Esophagus muscularis mucosa (tissue), 4 donors: ENCODE measurements around the gene LIPC. TPM values are rescaled to one million over a fixed set of nuclear protein-coding genes. Genes with fewer than 3 reads are reported as not detected.

Experiments used
- DNase-seq: peaks from one replicate; pipeline ENCODE4 v3.0.0-alpha.2; 2017; ENCODE audit errors: extremely low spot score
- H3K27ac ChIP-seq, 4 donors: fragments of 200-600 bp; sonication (generic); replicated peaks in 1 of 4; 1 replicate in 3 of 4; 2 replicates in 1 of 4; pipeline ENCODE4 v1.5.1; 2016 to 2019; ENCODE audit warnings: mild to moderate bottlenecking in 1 of 4
- H3K27me3 ChIP-seq, 4 donors: fragments of 200-600 bp; sonication (generic); one replicate each; pipeline versions ENCODE4 v1.5.1 to v1.6.0; 2016 to 2019
- H3K36me3 ChIP-seq, 4 donors: fragments of 200-600 bp; sonication (generic); one replicate each; pipeline ENCODE4 v1.5.1; 2016 to 2019
- H3K4me1 ChIP-seq, 4 donors: fragments of 200-600 bp; sonication (generic); one replicate each; pipeline ENCODE4 v1.5.1; 2016 to 2019
- H3K4me3 ChIP-seq, 4 donors: fragments of 200-600 bp; sonication (generic); 1 replicate in 2 of 4; 2 replicates in 2 of 4; pipeline ENCODE4 v1.5.1; 2016 to 2019; ENCODE audit warnings: mild to moderate bottlenecking in 4 of 4, moderate library complexity in 1 of 4
- H3K9me3 ChIP-seq, 4 donors: fragments of 200-600 bp; sonication (generic); 1 replicate in 3 of 4; 2 replicates in 1 of 4; pipeline ENCODE4 v1.5.1; 2016 to 2019
- EP300 ChIP-seq: sonication (generic); formaldehyde crosslinking; IDR thresholded peaks from one replicate; pipeline ENCODE4 v1.6.1; 2017; ENCODE audit warnings: antibody characterized with exemption
- POLR2A ChIP-seq: fragments of 450-650 bp; IDR thresholded peaks from one replicate; pipeline ENCODE4 v1.6.1; 2017; ENCODE audit warnings: antibody characterized with exemption, moderate library complexity, mild to moderate bottlenecking, low read depth
- POLR2AphosphoS5 ChIP-seq, 2 donors: sonication (generic); formaldehyde crosslinking; IDR thresholded peaks; one replicate each; pipeline ENCODE4 v1.6.1; 2017; ENCODE audit warnings: antibody characterized with exemption in 2 of 2
- WGBS: methylation state at CpG from one replicate; pipeline ENCODE4 v1.1.5; 2018; 5-methylcytosine and 5-hydroxymethylcytosine counted together
- intact Hi-C: fragments of 100-400 bp; cut with DNase I; formaldehyde crosslinking; loops from one replicate; pipeline ENCODE4 v1.15.1; 2023
- total RNA-seq, 4 donors: library from RNA; depleted of rRNA; stranded (reverse); fragments of >200 nt; gene quantifications; one replicate each; pipeline versions ENCODE4 v1.1.0 to v1.2.1, GENCODE V29; 2016
- TF ChIP-seq, protein P1 (sequence below), 3 experiments: fragments of 200-600 bp in 2 of 3; fragments of 450-650 bp in 1 of 3; sonication (generic) in 2 of 3; IDR thresholded peaks; one replicate each; pipeline ENCODE4 v1.5.1; 2017 to 2019; ENCODE audit warnings: antibody characterized with exemption in 3 of 3, mild to moderate bottlenecking in 2 of 3, moderate library complexity in 1 of 3

Gene LIPC
- total RNA-seq, 4 donors from 2014 or later = 0.06 to 0.63 (median 0.37) TPM

- no peak overlapping the region for H3K27ac ChIP-seq
- intact Hi-C loops = no loop called here
- WGBS = 79% methylated on average over 4 of the region's 4 CpGs
- H3K9me3 ChIP-seq = peaks cover 0 to 8% (median 6%) of the 10 kb centered on the region in 4 donors
- H3K4me3 ChIP-seq = no peak overlapping the region
- no peaks in the 10 kb centered on the region for H3K27me3 ChIP-seq
- DNase-seq = no peak
- no peak for TF ChIP-seq POLR2AphosphoS5 (IDR thresholded peaks at IDR 0.05)
- TF ChIP-seq, protein P1, sequence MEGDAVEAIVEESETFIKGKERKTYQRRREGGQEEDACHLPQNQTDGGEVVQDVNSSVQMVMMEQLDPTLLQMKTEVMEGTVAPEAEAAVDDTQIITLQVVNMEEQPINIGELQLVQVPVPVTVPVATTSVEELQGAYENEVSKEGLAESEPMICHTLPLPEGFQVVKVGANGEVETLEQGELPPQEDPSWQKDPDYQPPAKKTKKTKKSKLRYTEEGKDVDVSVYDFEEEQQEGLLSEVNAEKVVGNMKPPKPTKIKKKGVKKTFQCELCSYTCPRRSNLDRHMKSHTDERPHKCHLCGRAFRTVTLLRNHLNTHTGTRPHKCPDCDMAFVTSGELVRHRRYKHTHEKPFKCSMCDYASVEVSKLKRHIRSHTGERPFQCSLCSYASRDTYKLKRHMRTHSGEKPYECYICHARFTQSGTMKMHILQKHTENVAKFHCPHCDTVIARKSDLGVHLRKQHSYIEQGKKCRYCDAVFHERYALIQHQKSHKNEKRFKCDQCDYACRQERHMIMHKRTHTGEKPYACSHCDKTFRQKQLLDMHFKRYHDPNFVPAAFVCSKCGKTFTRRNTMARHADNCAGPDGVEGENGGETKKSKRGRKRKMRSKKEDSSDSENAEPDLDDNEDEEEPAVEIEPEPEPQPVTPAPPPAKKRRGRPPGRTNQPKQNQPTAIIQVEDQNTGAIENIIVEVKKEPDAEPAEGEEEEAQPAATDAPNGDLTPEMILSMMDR (IDR thresholded peaks at IDR 0.05) = no peak
- no peak for TF ChIP-seq POLR2A
- TF ChIP-seq EP300 = no peak
- peaks cover 0 to 4% (median 0%) of the 10 kb centered on the region in 4 donors for H3K4me1 ChIP-seq
- no peaks in the 10 kb centered on the region for H3K36me3 ChIP-seq
These were observed 55.4 kb downstream of the LIPC start for GRCh38 chr15:58487041-58487723.

- Histone ChIP-seq H3K4me1 (peaks cover 0 to 4% (median 0%) of the 10 kb centered on the region in 4 donors), H3K27ac (no peak overlapping the region), H3K4me3 (no peak overlapping the region), H3K9me3 (peaks cover 0 to 8% (median 6%) of the 10 kb centered on the region in 4 donors), H3K36me3 (no peaks in the 10 kb centered on the region), H3K27me3 (no peaks in the 10 kb centered on the region)
- intact Hi-C loops = no loop called here
- WGBS = 64% methylated on average over 3 of the region's 3 CpGs
- no peak for TF ChIP-seq POLR2AphosphoS5 (IDR thresholded peaks at IDR 0.05)
- TF ChIP-seq, protein P1 (IDR thresholded peaks at IDR 0.05) = no peak
- no peak for TF ChIP-seq POLR2A
- no peak for TF ChIP-seq EP300
- DNase-seq = no peak
These were observed 55.9 kb downstream of the LIPC start for GRCh38 chr15:58487724-58488120.

DNA sequence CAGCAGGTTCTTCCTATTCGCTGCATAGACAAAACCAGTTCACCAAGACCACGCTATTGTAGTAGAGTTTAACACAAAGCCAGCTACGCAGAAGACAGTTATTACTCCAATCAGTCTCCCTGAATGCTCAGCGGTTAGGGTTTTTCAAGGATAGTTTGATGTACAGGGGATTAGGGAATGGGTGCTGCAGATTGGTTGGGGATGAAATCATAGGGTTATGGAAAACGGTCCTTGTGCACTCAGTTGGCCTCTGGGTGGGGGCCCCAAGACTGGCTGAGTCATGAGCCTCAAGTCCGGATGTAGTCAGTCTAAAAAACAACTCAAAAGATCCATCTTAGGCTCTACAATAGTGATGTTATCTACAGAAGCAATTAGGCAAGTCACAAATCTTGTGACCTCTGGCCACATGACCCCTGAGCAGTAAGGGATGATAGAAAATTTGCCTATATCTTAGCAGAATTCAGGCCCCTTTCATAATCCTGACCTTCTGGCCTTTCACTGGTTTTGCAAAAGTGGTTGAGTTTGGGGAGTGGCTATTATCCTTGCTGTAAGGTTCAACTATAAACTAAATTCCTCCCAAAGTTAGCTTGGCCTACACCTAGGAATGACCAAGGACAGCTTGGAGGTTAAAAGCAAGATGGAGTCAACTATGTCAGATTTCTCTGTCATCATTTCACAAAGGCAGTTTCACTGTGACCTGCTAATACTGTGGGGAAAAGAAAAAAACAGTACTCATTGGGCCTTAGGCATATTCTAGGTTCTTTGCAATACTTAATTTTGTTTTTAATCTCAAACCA, 57.7 kb downstream of the LIPC start:
- Histone ChIP-seq H3K36me3 (no peaks in the 10 kb centered on the region), H3K27ac (no peak overlapping the region), H3K9me3 (peaks cover 0 to 8% (median 6%) of the 10 kb centered on the region in 4 donors), H3K4me1 (peaks cover 0 to 4% (median 0%) of the 10 kb centered on the region in 4 donors), H3K4me3 (no peak overlapping the region), H3K27me3 (no peaks in the 10 kb centered on the region)
- TF ChIP-seq, protein P1 (IDR thresholded peaks at IDR 0.05) = no peak
- TF ChIP-seq POLR2A (no peak), POLR2AphosphoS5 (IDR thresholded peaks at IDR 0.05) (no peak), EP300 (no peak)
- no peak for DNase-seq
- intact Hi-C loops = no loop called here
- 93% methylated on average over 6 of the region's 6 CpGs for WGBS

GRCh38 chr15:58490086-58490887, 58.5 kb downstream of the LIPC start:
- TF ChIP-seq EP300 (no peak), POLR2AphosphoS5 (IDR thresholded peaks at IDR 0.05) (no peak), POLR2A (no peak)
- TF ChIP-seq, protein P1 (IDR thresholded peaks at IDR 0.05) = no peak
- H3K4me3 ChIP-seq = no peak overlapping the region
- no peaks in the 10 kb centered on the region for H3K36me3 ChIP-seq
- peaks cover 0 to 4% (median 0%) of the 10 kb centered on the region in 4 donors for H3K4me1 ChIP-seq
- peaks cover 0 to 8% (median 6%) of the 10 kb centered on the region in 4 donors for H3K9me3 ChIP-seq
- H3K27ac ChIP-seq = no peak overlapping the region
- no peaks in the 10 kb centered on the region for H3K27me3 ChIP-seq
- DNase-seq = no peak
- 93% methylated on average over 27 of the region's 27 CpGs for WGBS
- intact Hi-C loops = no loop called here
